Kidney tubule cell (primary cell): Measurements from ENCODE around the gene TMEM201.

Experiments used
- DNase-seq: peaks from one replicate; pipeline ENCODE4 v3.0.0-alpha.2; 2018; ENCODE audit warnings: low spot score

The TMEM201 gene

DNA sequence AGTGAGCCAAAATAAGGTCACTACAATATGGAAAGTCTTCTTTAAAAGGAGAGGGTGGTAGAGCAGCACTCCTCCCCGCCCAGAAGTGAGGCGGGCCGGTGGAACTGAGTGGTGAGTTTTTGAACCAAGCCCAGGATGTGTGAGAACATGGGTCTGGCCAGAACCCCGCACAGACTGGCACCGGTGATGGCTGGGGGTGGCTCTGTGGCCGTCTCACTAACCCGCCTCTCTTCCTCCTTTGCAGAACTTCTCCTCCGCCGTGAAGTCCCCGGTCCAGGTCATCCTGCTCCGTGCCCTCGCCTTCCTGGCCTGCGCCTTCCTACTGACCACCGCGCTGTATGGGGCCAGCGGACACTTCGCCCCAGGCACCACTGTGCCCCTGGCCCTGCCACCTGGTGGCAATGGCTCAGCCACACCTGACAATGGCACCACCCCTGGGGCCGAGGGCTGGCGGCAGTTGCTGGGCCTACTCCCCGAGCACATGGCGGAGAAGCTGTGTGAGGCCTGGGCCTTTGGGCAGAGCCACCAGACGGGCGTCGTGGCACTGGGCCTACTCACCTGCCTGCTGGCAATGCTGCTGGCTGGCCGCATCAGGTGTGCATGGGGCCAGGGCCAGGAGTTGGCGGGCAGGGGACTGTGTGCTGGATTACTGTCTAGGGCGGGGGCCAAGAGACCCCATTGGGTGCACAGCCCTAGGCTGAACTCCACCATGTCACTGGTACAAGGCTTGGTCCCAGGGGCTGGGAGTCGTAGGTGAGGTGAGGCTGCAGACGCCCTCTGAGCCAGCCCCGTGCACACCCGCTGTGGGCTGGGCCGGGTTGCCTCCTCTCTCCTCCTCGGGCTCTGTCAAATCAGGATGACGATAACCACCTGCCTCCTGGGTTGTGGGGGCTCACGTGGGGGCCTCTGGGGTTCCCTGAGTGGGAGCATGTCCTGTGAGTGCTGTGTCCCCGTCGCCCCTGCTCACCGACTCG, 12.4 kb downstream of the TMEM201 start:
- no peak for DNase-seq

DNA sequence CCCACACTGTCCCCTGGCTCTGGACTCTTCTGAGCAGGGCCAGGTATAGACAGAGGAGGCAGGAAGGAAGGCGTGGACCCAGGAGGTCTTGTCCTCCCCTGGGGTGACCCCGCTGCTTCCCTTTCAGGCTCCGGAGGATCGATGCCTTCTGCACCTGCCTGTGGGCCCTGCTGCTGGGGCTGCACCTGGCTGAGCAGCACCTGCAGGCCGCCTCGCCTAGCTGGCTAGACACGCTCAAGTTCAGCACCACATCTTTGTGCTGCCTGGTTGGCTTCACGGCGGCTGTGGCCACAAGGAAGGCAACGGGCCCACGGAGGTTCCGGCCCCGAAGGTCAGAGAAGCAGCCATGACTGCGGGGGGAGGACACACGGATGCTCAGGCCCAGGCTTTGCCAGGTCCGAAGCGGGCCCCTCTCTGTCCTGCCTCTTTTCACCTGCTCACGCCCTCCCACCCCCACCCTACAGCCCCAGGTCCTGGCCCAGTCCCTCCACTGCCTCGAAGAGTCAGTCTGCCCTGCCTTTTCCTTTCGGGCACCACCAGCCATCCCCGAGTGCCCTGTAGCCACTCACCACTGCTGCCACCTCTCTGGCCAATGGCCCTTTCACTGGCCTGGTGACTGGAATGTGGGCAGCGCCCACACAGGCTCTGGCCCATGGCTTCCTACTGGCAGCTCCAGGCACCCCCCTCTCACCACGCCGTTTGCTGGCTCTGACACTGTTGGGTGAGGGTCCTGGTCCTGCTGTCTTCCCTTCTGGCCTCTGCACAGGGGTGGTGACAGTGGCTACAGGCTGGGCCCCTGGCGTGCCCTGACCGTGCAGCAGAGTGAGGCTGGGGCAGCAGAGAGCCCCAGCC, 13.5 kb downstream of the TMEM201 start:
- no peak for DNase-seq

DNA sequence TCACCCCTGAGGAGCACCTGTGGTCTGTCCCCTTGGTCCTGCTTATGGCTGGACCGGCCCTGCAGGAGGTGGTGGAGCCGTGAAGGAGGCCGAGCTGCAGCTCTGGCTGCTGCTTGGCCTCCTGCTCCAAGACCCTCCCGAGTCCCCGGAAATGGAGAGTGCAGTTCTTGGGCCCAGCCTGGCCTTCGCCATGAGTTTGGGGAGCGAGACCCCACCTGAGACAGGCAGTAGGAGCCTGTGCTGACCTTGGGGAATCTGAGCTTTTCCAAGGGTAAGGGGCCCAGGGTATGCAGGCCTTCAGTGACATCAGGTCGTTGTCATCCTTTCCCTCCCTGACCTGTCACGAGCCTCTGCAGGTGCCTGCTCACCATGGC, 14.1 kb downstream of the TMEM201 start:
- DNase-seq: no peak

- DNase-seq: no peak
Measured at GRCh38 chr1:9603307-9603706, 14.6 kb downstream of the TMEM201 start.

DNA sequence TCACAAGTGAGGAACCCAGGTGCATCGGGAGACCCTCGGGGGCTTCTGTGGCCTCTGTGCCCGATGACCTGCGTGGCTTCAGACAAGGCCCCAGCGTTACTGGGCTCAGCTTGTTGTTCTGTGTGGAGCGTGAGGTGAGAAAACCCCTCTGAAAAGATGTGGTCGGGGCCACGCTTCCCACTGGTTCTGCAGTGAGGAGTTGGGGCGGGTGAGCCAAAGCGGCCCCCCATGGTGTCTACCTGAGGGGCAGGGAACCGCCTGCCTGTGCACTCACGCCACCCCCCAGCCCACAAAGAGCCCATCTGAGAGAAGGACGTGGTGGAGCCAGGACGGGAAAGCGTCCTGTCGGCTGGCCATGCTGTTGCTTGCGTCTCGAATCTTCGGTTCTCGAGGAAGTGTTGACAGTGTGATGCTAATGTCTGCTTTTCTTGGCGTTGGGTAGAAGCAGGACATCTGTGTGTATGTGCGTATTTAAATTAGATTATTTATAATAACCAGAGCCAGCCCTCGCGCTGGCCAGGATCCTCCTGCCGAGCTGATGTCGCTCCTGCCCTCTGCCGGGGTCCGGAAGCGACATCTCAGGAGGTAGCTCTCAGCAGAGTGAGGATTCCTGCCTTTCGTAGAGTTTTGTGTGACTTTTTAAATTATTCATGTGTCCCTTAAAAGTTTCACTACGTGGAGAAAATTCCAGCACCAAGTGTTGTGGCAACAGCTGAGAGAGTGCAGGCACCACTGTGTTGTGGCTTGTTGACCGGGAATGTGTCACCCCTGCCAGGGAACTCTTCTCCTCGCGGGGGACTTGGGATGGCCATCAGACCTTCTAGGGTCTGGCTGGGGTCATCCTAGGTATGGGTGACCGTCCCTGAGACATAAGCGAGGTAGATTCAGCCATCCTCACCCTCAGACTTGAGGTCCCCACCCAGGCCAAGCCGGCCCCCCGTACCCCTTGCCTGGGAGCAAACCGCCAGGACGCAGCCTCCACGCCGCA, 15.3 kb downstream of the TMEM201 start:
- no peak for DNase-seq

DNA sequence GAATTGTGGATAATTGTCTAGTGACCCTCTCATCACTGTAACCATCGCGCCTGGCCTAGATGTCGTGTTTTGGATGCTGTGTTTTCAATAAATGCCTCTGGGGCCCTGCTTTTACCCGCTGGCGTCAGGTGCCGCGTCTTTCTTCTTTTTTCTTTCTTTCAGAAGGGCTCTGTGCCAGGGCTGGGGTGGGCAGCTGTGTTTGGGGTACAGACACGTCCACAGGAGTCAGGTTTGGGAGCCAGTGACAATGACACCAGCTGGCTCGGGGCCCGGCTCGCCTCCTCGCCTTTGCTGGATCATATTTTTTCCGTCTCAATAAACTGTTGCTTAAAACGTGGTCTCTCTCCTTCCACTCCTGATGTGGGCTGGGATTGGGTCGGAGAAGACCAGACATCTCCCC, 16.1 kb downstream of the TMEM201 start:
- no peak for DNase-seq

DNA sequence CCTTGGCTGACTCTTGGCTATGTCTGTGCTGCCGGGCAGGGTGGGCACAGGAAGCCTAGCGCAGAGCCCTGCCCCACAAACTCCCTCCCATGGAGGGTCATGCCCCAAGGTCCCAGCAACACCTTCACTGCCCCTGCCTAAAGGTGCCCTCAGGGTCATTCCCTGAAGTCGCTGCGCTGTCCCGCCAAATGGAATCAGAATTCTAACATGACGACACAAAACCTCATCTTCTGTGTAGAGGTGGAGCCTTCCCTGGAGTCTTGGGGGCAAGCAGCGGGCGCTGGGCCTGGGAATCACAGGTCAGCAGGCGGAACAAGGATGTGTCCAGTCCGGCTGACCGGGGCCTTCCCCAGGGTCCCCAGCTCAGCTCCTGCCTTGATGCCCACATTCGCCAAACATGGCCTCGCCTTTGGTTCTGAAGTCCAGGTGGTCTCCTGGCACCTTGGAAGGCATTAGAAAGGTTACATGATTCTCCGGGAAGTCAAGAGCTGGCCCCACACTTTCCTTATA, 17.3 kb downstream of the TMEM201 start:
- DNase-seq: no peak

DNA sequence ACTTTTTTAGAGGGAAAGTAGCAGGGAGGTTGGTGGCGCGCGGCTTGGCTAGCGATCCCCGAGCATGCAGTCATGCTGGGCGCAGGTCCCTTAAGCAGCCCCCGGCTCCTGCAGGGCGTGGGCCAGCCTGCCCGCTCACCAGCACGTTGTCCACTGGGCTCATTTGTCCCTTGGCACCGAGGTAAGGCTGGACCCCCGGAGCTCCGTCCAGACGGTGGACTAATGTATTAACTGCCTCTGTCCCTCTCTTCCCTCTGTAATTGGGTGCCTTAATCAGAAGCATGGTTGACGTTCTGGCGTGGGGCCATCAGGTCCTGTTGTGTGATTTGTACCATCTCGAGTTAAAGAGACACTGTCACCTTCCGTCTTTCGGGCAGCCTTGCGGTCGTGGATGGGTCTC, 17.7 kb downstream of the TMEM201 start:
- no peak for DNase-seq

GRCh38 chr1:9606948-9607347, 18.2 kb downstream of the TMEM201 start:
- no peak for DNase-seq

- DNase-seq: no peak
Measured at GRCh38 chr1:9607352-9607751, 18.6 kb downstream of the TMEM201 start.

- DNase-seq: no peak
Measured at GRCh38 chr1:9609998-9610397, 21.3 kb downstream of the TMEM201 start.

DNA sequence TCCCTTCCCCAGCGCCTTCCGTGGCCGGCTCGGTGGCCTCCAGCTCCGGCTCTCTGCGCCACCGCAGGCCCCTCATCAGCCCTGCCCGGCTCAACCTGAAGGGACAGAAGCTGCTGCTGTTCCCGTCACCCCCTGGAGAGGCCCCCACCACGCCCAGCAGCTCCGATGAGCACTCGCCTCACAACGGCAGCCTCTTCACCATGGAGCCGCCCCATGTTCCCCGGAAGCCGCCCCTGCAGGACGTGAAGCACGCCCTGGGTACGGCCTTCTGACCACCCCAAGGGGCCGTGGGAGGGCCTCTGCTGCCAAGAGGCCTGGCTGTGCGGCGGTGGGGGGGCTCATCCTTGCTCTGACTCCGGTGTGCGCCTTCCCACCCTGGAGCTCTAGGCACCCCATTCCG, 21.8 kb downstream of the TMEM201 start:
- no peak for DNase-seq

- no peak for DNase-seq
Measured at GRCh38 chr1:9611716-9612115, 23.0 kb downstream of the TMEM201 start.

GRCh38 chr1:9612162-9612845, 23.6 kb downstream of the TMEM201 start:
- no peak for DNase-seq

- DNase-seq: no peak
Measured at GRCh38 chr1:9612871-9613624, 24.3 kb downstream of the TMEM201 start.

DNA sequence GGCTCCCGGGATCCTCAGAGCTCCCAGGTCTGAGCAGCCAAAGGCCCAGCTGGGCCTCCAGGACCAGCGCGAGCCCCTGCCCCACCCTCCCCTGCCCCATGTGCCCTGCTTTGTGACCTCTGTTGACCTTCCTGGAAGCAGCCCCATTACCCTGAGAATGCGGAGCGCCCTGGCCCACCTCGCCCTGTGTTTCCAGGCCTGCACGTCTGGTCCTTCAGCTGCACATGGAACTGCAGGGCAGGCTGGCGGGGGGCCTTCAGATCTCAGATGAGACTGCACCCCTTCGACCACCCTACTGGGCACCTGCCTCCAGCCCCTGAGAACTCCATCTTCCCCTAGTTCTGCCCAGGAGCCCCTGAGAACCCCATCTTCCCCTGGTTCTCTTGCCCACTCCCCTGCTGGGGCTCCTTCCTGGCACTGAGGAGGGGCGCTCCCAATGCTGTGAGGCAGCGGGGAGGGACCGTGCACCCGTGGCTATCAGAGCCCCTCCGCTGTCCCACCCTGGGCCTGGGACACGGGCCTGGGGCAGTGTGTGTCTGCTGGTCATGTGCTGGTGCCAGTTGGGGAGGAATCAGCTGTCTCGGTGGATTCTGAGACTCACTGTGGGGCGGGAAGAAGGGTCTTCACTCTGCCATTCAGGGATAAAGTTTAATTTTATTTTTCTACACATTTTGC, 25.1 kb downstream of the TMEM201 start:
- DNase-seq: no peak

- DNase-seq: peak; percentile 46
Measured at GRCh38 chr1:9615316-9616063, 26.8 kb downstream of the TMEM201 start.

- DNase-seq: no peak
Measured at GRCh38 chr1:9618909-9619679, 30.4 kb downstream of the TMEM201 start.
